Caco-2 (cell line): ENCODE results near the gene HTR3C. TPM values are rescaled to one million over a fixed set of nuclear protein-coding genes. Genes with fewer than 3 reads are reported as not detected.
A peak's percentile ranks its signal among the peaks of the same experiment; 100 is the strongest.

Experiments used
- BruUV-seq: library from RNA; stranded (reverse); fragments of 400-500 nt; replicated peaks from 2 replicates; lab custom pipeline; 2021; lab: Mats Ljungman, UMichigan
- CTCF ChIA-PET: fragments of 300-600 bp; sonication (Branson Sonifier 250); formaldehyde crosslinking; loops from one replicate; lab custom pipeline; 2022; ENCODE audit warnings: antibody characterized with exemption; lab: Charles Lee
- POLR2A ChIA-PET: fragments of 300-600 bp; sonication (Branson Sonifier 250); formaldehyde crosslinking; loops from one replicate; lab custom pipeline; 2022; ENCODE audit warnings: antibody characterized with exemption; lab: Charles Lee
- DNase-seq, 2 experiments: peaks; one replicate each; pipeline versions ENCODE4 v3.0.0 to v3.0.0-alpha.2; 2020 to 2022
- H3K27me3 ChIP-seq: replicated peaks from 2 replicates; pipeline ENCODE4 v1.6.0; 2011; ENCODE audit warnings: low read length; ENCODE audit not compliant: control insufficient read depth, insufficient read depth
- H3K36me3 ChIP-seq: 2 replicates; pipeline ENCODE4 v1.5.1; 2011; ENCODE audit warnings: low read length; ENCODE audit not compliant: control insufficient read depth, insufficient read depth
- H3K4me1 ChIP-seq: fragments of 250-450 bp; sonication (Bioruptor Pico); 2 replicates; pipeline ENCODE4 v1.5.1; 2020; ENCODE audit warnings: mild to moderate bottlenecking
- H3K4me3 ChIP-seq: 2 replicates; pipeline ENCODE4 v1.5.1; 2011; ENCODE audit warnings: low read depth, mild to moderate bottlenecking, control low read depth, low read length
- H3K9me3 ChIP-seq: fragments of 250-450 bp; sonication (Bioruptor Pico); 2 replicates; pipeline ENCODE4 v1.5.1; 2020; ENCODE audit warnings: mild to moderate bottlenecking, moderate library complexity
- H3K27ac Mint-ChIP-seq: one replicate; pipeline ENCODE4 v1.8.0; 2022; ENCODE audit warnings: mixed read lengths; ENCODE audit not compliant: unreplicated experiment
- H3K27me3 Mint-ChIP-seq: one replicate; pipeline ENCODE4 v1.8.0; 2022; ENCODE audit warnings: mixed read lengths; ENCODE audit not compliant: insufficient read depth, unreplicated experiment
- H3K36me3 Mint-ChIP-seq: one replicate; pipeline ENCODE4 v1.8.0; 2022; ENCODE audit warnings: mild to moderate bottlenecking, mixed read lengths; ENCODE audit not compliant: insufficient read depth, unreplicated experiment
- H3K4me1 Mint-ChIP-seq: one replicate; pipeline ENCODE4 v1.8.0; 2022; ENCODE audit warnings: low read depth, mixed read lengths; ENCODE audit not compliant: unreplicated experiment
- H3K4me3 Mint-ChIP-seq: one replicate; pipeline ENCODE4 v1.8.0; 2022; ENCODE audit warnings: mild to moderate bottlenecking, moderate library complexity, mixed read lengths; ENCODE audit not compliant: unreplicated experiment
- H3K9me3 Mint-ChIP-seq: one replicate; pipeline ENCODE4 v1.8.0; 2022; ENCODE audit warnings: mixed read lengths; ENCODE audit not compliant: unreplicated experiment
- CTCF ChIP-seq, 2 experiments: fragments of 200-600 bp in 1 of 2; IDR thresholded peaks; 1 replicate in 1 of 2; 2 replicates in 1 of 2; pipeline versions ENCODE4 v1.5.1 to v1.8.0; 2011 to 2022; ENCODE audit warnings: antibody characterized with exemption in 1 of 2, control low read depth in 1 of 2, inconsistent platforms in 1 of 2, low read depth in 1 of 2, low read length in 1 of 2, mild to moderate bottlenecking in 1 of 2, moderate library complexity in 1 of 2; ENCODE audit not compliant: insufficient read depth in 1 of 2, severe bottlenecking in 1 of 2, unreplicated experiment in 1 of 2
- intact Hi-C: fragments of 100-400 bp; cut with micrococcal nuclease; formaldehyde crosslinking; loops from one replicate; pipeline ENCODE4 v1.10.0; 2022; ENCODE audit not compliant: unreplicated experiment
- total RNA-seq: library from RNA; stranded (reverse); gene quantifications from 2 replicates; pipeline ENCODE4 v1.2.3, GENCODE V29; 2022

The HTR3C gene
- total RNA-seq, 1 experiment from 2014 or later, result not detected

DNA sequence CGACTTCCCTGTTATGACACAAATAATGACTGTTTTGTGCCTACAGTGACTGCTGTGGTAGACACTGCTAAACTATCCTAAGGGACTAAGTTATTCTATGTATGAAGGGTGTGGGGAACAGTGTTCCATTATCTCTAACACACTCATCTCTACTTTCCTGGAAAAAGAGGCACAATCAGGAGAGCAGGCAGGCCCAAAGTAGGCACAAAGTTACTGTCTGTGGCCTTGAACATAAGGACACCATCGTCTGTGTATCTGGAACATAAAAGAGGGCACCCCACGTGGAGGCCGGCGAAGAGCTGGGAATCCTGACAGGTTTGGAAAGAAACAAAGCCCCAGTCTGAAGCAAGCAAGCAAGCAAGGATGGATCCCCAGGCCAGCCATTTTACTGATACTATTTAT, 36.7 kb upstream of the HTR3C start:
- ChIA-PET CTCF (interaction anchor here (0.6 to 1.4 kb wide), 2 partner anchors 123 to 140 kb away, joined by 5 to 6 read pairs; no protein-coding TSS in a partner anchor), POLR2A (no interaction called here)
- H3K27me3 Mint-ChIP-seq, result peaks cover 3% of the 10 kb centered on the region
- H3K4me1 ChIP-seq, result no peaks in the 10 kb centered on the region
- no peak for TF ChIP-seq CTCF (IDR thresholded peaks at IDR 0.05; ENCODE audit: insufficient read depth in 1 of 2, low read depth in 1 of 2, low read length in 1 of 2, severe bottlenecking in 1 of 2, unreplicated experiment in 1 of 2)
- no peaks in the 10 kb centered on the region for H3K27me3 ChIP-seq
- peak overlapping the region; percentile 91 for H3K4me3 Mint-ChIP-seq
- H3K27ac Mint-ChIP-seq, result no peak overlapping the region
- H3K36me3 Mint-ChIP-seq, result peaks cover 11% of the 10 kb centered on the region
- BruUV-seq, result no TSS peak
- H3K4me3 ChIP-seq, result no peak overlapping the region
- no peak for DNase-seq
- no peaks in the 10 kb centered on the region for H3K36me3 ChIP-seq
- intact Hi-C loops, result loop anchor here (2.0 to 5.0 kb wide), 2 partner anchors 64 to 111 kb away; no protein-coding TSS in a partner anchor
- no peaks in the 10 kb centered on the region for H3K9me3 Mint-ChIP-seq
- H3K4me1 Mint-ChIP-seq, result no peaks in the 10 kb centered on the region
- no peaks in the 10 kb centered on the region for H3K9me3 ChIP-seq

GRCh38 chr3:184016811-184017671, 35.8 kb upstream of the HTR3C start:
- H3K9me3 Mint-ChIP-seq, result no peaks in the 10 kb centered on the region
- H3K4me1 Mint-ChIP-seq, result no peaks in the 10 kb centered on the region
- ChIA-PET POLR2A (interaction anchor here (1.0 kb wide), 4 partner anchors 82 to 170 kb away, joined by 3 to 6 read pairs (median 4); partner anchors contain the start of genes ABCF3 and EIF2B5), CTCF (interaction anchor here (0.7 to 1.4 kb wide), 10 partner anchors 19 to 272 kb away, joined by 3 to 11 read pairs (median 3); partner anchors contain the start of gene PARL)
- H3K4me1 ChIP-seq, result no peaks in the 10 kb centered on the region
- no peaks in the 10 kb centered on the region for H3K9me3 ChIP-seq
- H3K27me3 Mint-ChIP-seq, result peaks cover 3% of the 10 kb centered on the region
- H3K4me3 Mint-ChIP-seq, result peak overlapping the region; percentile 91
- no TSS peak for BruUV-seq
- H3K27me3 ChIP-seq, result no peaks in the 10 kb centered on the region
- peak overlapping the region; percentile 98 for H3K4me3 ChIP-seq
- peaks cover 9% of the 10 kb centered on the region for H3K36me3 Mint-ChIP-seq
- peak; percentile 54 to 93 for TF ChIP-seq CTCF (IDR thresholded peaks at IDR 0.05; ENCODE audit: insufficient read depth in 1 of 2, low read depth in 1 of 2, low read length in 1 of 2, severe bottlenecking in 1 of 2, unreplicated experiment in 1 of 2)
- DNase-seq, result peak; percentile 50 to 70
- H3K27ac Mint-ChIP-seq, result peak overlapping the region; percentile 83
- no peaks in the 10 kb centered on the region for H3K36me3 ChIP-seq
- intact Hi-C loops, result loop anchor here (1.0 to 5.0 kb wide), 5 partner anchors 26 to 122 kb away; no protein-coding TSS in a partner anchor

GRCh38 chr3:184017672-184018423, 35.0 kb upstream of the HTR3C start, which contains the start of gene ABCC5:
ABCC5 (minus strand) TSS chr3:184017884; CDS start chr3:184014392, 3,492 bp downstream.
- Histone ChIP-seq H3K36me3 (no peaks in the 10 kb centered on the region), H3K9me3 (no peaks in the 10 kb centered on the region), H3K4me3 (peak within 1 kb of the TSS; percentile 98), H3K4me1 (no peaks in the 10 kb centered on the region), H3K27me3 (no peaks in the 10 kb centered on the region)
- intact Hi-C loops, result loop anchor here (1.0 to 5.0 kb wide), 5 partner anchors 27 to 123 kb away; no protein-coding TSS in a partner anchor
- CTCF ChIA-PET, result interaction anchor here (0.7 to 1.0 kb wide), 12 partner anchors 12 to 271 kb away, joined by 3 to 11 read pairs (median 3); partner anchors contain the start of gene PARL
- Mint-ChIP-seq H3K9me3 (no peaks in the 10 kb centered on the region), H3K27me3 (peaks cover 3% of the 10 kb centered on the region), H3K4me3 (peak within 1 kb of the TSS; percentile 91), H3K27ac (peak within 1 kb of the TSS; percentile 83), H3K4me1 (no peaks in the 10 kb centered on the region), H3K36me3 (peaks cover 9% of the 10 kb centered on the region)
- POLR2A ChIA-PET, result interaction anchor here (1.0 kb wide), 4 partner anchors 82 to 170 kb away, joined by 3 to 6 read pairs (median 4); partner anchors contain the start of genes ABCF3 and EIF2B5
- TF ChIP-seq CTCF (IDR thresholded peaks at IDR 0.05; ENCODE audit: insufficient read depth in 1 of 2, low read depth in 1 of 2, low read length in 1 of 2, severe bottlenecking in 1 of 2, unreplicated experiment in 1 of 2), result peak in 1 of 2 experiments; percentile 45
- no TSS peak for BruUV-seq
- peak; percentile 91 to 93 for DNase-seq
